Breast epithelium (tissue), 4 donors: ENCODE data around the gene PDS5B. TPM values are rescaled to one million over a fixed set of nuclear protein-coding genes. Genes with fewer than 3 reads are reported as not detected.
"Not testable (repeated sequence)": the region's sequence is repeated elsewhere in the genome, so short reads cannot be mapped to it uniquely, and the experiment has no call there.

Source experiments
- DNase-seq, 2 donors: peaks; one replicate each; pipeline ENCODE4 v3.0.0-alpha.2; 2019; ENCODE audit warnings: low spot score in 2 of 2
- H3K27ac ChIP-seq, 2 donors: fragments of 200-600 bp; sonication (generic) in 1 of 2; one replicate each; pipeline ENCODE4 v1.5.1; 2016 to 2019; ENCODE audit warnings: mild to moderate bottlenecking in 1 of 2
- H3K27me3 ChIP-seq, 2 donors: fragments of 200-600 bp; sonication (generic) in 1 of 2; one replicate each; pipeline versions ENCODE4 v1.5.1 to v1.6.0; 2017 to 2019; ENCODE audit warnings: control low read depth in 1 of 2, mild to moderate bottlenecking in 1 of 2
- H3K36me3 ChIP-seq: fragments of 200-600 bp; one replicate; pipeline ENCODE4 v1.5.1; 2019
- H3K4me1 ChIP-seq, 2 donors: fragments of 200-600 bp; sonication (generic); one replicate each; pipeline ENCODE4 v1.5.1; 2016 to 2019; ENCODE audit warnings: control low read depth in 1 of 2
- H3K4me3 ChIP-seq, 3 donors: fragments of 200-600 bp; sonication (generic); 1 replicate in 2 of 3; 2 replicates in 1 of 3; pipeline ENCODE4 v1.5.1; 2016 to 2019; ENCODE audit warnings: mild to moderate bottlenecking in 3 of 3, moderate library complexity in 2 of 3
- H3K9me3 ChIP-seq, 2 donors: fragments of 200-600 bp; sonication (generic) in 1 of 2; one replicate each; pipeline ENCODE4 v1.5.1; 2016 to 2019; ENCODE audit warnings: control low read depth in 1 of 2
- POLR2A ChIP-seq: fragments of 450-650 bp; IDR thresholded peaks from one replicate; pipeline ENCODE4 v1.6.1; 2016; ENCODE audit warnings: antibody characterized with exemption, mild to moderate bottlenecking, moderate library complexity
- POLR2AphosphoS5 ChIP-seq, 3 donors: sonication (generic); formaldehyde crosslinking; IDR thresholded peaks; one replicate each; pipeline ENCODE4 v1.6.1; 2017; ENCODE audit warnings: antibody characterized with exemption in 3 of 3
- intact Hi-C: fragments of 100-400 bp; cut with DNase I; formaldehyde crosslinking; loops from one replicate; pipeline ENCODE4 v1.15.1; 2023; ENCODE audit warnings: low total_unique reads
- total RNA-seq, 3 donors: library from RNA; depleted of rRNA; stranded (reverse); fragments of >200 nt; gene quantifications; one replicate each; pipeline ENCODE4 v1.1.0, GENCODE V29; 2016
- TF ChIP-seq, protein P1 (sequence below), 3 donors: fragments of 450-650 bp; IDR thresholded peaks; one replicate each; pipeline ENCODE4 v1.5.1; 2016 to 2017; ENCODE audit warnings: antibody characterized with exemption in 3 of 3, mild to moderate bottlenecking in 3 of 3, moderate library complexity in 3 of 3

Gene PDS5B
- total RNA-seq, 3 donors from 2014 or later: 35.0 to 71.7 (median 66.2) TPM

DNA sequence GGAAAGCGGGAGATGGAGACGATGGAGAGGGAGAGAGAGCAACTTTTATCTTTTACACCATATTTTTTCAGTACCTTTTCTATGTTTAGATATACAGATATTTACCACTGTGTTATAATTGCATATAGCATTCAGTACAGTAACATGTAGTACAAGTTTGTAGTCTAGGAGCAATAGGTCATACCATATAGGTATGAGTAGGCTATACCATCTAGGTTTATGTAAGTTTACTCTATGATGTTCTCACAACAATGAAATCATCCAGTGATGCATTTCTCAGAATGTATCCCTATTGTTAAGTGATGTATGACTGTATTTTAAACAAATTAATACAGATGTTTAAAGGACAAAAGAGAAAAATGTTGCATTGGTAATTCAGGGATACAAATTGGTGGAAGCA is 136.1 kb downstream of the PDS5B start:
- Histone ChIP-seq H3K36me3 (no peaks in the 10 kb centered on the region), H3K27me3 (no peaks in the 10 kb centered on the region), H3K27ac (no peak overlapping the region), H3K9me3 (peaks cover 0 to 4% of the 10 kb centered on the region in 2 donors), H3K4me3 (no peak overlapping the region), H3K4me1 (no peaks in the 10 kb centered on the region)
- TF ChIP-seq POLR2A: no peak
- TF ChIP-seq, protein P1, sequence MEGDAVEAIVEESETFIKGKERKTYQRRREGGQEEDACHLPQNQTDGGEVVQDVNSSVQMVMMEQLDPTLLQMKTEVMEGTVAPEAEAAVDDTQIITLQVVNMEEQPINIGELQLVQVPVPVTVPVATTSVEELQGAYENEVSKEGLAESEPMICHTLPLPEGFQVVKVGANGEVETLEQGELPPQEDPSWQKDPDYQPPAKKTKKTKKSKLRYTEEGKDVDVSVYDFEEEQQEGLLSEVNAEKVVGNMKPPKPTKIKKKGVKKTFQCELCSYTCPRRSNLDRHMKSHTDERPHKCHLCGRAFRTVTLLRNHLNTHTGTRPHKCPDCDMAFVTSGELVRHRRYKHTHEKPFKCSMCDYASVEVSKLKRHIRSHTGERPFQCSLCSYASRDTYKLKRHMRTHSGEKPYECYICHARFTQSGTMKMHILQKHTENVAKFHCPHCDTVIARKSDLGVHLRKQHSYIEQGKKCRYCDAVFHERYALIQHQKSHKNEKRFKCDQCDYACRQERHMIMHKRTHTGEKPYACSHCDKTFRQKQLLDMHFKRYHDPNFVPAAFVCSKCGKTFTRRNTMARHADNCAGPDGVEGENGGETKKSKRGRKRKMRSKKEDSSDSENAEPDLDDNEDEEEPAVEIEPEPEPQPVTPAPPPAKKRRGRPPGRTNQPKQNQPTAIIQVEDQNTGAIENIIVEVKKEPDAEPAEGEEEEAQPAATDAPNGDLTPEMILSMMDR (IDR thresholded peaks at IDR 0.05): no peak
- no peak for TF ChIP-seq POLR2AphosphoS5 (IDR thresholded peaks at IDR 0.05)
- intact Hi-C loops: no loop called here
- no peak for DNase-seq

DNA sequence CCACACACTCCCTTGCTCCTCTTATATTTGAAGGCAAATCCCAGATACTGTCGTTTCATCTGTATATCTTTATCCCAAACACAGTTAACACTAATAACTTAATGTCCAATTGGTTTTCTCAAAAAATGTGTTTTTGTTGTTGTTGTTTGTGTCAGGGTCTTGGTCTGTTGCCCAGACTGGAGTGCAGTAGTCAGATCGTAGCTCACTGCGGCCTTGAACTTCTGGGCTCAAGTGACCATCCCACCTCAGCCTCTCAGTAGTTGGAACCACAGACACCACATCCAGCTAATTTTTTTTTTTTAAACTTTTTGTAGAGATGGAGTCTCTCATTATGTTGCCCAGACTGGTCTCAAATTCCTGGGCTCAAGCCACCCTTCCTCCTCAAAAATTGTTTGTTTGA is 137.7 kb downstream of the PDS5B start:
- TF ChIP-seq, protein P1 (IDR thresholded peaks at IDR 0.05): no peak
- TF ChIP-seq POLR2A (no peak), POLR2AphosphoS5 (IDR thresholded peaks at IDR 0.05) (no peak)
- intact Hi-C loops: no loop called here
- Histone ChIP-seq H3K9me3 (peaks cover 0 to 4% of the 10 kb centered on the region in 2 donors), H3K27ac (no peak overlapping the region), H3K4me1 (no peaks in the 10 kb centered on the region), H3K36me3 (no peaks in the 10 kb centered on the region), H3K27me3 (no peaks in the 10 kb centered on the region), H3K4me3 (no peak overlapping the region)
- DNase-seq: no peak

DNA sequence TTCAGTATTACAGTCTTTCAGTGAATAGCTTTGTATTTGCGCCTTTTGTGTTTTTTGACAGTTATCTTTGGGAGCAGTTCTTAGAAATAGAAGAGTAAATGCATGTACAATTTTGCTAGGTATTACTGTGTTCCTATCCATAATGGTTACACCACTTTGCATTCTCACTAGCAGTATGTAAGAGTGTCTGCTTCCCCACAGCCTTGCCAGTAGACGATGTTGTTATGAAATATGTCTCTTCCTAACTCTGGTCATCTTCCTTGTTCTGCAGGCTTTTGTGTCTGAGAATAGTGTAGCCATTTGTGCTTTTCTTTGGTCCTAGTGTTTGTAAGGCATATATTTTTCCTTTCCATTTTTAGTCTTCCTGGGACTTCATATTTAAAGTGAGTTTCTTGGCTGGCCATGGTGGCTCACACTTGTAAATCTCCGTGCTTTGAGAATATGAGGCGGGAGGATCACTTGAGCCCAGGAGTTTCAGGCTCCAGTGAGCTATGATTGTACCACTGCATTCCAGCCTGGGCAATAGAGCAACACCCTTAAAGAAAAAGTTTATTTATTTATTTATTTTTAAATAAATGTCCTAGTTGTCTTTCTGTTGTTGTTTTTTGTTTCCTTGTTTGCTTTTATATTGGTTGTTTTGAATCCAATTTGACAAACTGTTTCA is 140.3 kb downstream of the PDS5B start:
- no peak overlapping the region for H3K4me3 ChIP-seq
- H3K27ac ChIP-seq: no peak overlapping the region
- DNase-seq: no peak
- no peaks in the 10 kb centered on the region for H3K27me3 ChIP-seq
- H3K4me1 ChIP-seq: no peaks in the 10 kb centered on the region
- TF ChIP-seq POLR2A (no peak), POLR2AphosphoS5 (IDR thresholded peaks at IDR 0.05) (no peak)
- TF ChIP-seq, protein P1 (IDR thresholded peaks at IDR 0.05): no peak
- intact Hi-C loops: no loop called here
- peaks cover 0 to 4% of the 10 kb centered on the region in 2 donors for H3K9me3 ChIP-seq
- no peaks in the 10 kb centered on the region for H3K36me3 ChIP-seq

DNA sequence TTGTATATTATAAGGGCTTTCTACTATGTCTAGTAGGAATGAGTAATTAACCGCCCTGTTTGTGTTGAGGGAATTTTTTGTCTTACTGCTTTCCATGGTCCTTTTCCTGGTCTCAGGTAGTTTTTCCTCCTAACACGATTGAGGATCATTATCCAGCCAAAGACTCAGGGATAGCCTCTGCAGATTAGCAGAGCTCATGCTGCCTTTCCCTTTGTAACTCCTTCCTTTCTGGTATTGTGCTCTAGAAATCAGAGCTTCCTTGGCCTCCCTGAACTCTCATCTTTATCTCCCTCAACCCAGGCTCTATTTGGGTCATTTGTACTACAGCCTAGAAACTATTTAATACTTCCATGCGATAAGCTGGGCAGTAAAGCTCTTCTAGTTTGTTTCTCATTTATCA is 142.1 kb downstream of the PDS5B start:
- H3K4me3 ChIP-seq: no peak overlapping the region
- TF ChIP-seq POLR2AphosphoS5 (IDR thresholded peaks at IDR 0.05) (no peak), POLR2A (no peak)
- TF ChIP-seq, protein P1 (IDR thresholded peaks at IDR 0.05): no peak

DNA sequence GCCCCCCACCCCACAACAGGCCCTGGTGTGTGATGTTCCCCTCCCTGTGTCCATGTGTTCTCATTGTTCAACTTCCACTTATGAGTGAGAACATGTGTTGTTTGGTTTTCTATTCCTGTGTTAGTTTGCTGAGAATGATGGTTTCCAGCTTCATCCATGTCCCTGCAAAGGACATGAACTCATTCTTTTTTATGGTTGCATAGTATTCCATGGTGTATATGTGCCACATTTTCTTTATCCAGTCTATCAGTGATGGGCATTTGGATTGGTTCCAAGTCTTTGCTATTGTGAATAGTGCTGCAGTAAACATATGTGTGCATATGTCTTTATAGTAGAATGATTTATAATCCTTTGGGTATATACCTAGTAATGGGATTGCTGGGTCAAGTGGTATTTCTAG is 142.8 kb downstream of the PDS5B start:
- DNase-seq, H3K4me3 ChIP-seq, H3K9me3 ChIP-seq, intact Hi-C loops, H3K4me1 ChIP-seq, H3K36me3 ChIP-seq, H3K27me3 ChIP-seq, H3K27ac ChIP-seq: not testable (repeated sequence)

More for the DNA sequence above, 142.1 kb downstream of the PDS5B start:
- Histone ChIP-seq H3K27ac (no peak overlapping the region), H3K9me3 (no peaks in the 10 kb centered on the region), H3K4me1 (no peaks in the 10 kb centered on the region), H3K36me3 (no peaks in the 10 kb centered on the region), H3K27me3 (no peaks in the 10 kb centered on the region)
- no peak for DNase-seq
- intact Hi-C loops: no loop called here
